Measurements from ENCODE around the gene LYRM9. TPM values are rescaled to one million over a fixed set of nuclear protein-coding genes. Genes with fewer than 3 reads are reported as not detected.
"Not testable (repeated sequence)": the region's sequence is repeated elsewhere in the genome, so short reads cannot be mapped to it uniquely, and the experiment has no call there.

Gene LYRM9
- total and polyA plus RNA-seq, 2 of the 8 experiments (the other 6 are each of a cell fraction or from before 2014, with no cell fraction given), result 4.3 to 5.2 TPM

DNA sequence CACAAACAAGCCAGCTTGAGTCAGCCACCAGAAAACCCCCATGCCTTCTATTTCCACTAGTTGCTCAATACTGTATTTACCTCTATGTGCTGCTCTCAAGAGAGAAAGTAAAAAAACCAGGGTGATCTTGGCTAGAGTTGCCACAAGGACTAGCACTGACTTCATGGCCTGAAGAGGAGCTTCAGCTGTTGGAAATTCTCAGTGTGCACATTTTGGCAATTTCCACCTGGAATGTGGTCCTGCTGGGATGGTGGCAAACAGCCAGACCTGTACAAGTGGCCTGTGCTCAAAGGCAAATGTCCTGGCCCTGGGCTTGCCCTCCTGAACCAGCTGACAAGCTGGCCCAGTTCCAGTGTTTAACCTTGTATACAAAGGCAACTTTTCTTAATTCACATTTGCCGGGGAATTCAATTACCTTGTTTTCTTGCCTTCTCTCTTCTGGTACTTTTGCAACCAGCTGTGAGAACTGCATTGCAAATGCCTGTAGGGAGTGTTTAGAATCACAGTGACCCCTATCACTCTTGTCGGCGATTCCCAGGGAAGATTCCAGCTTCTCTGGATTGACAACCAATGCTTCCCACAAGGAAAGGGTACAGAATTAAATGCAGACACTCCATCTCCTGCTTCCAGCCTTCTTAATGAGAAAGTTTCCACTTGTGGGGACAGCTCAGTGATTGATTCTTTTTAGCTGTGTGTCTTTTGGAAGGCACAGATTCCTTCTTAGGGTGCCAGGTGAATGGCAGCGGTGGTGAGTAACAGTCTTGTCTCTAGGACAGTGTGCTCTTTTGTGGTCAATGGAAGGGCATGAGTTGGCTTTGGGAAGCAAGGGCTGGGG, 53.4 kb downstream of the LYRM9 start:
- H4K20me1 ChIP-seq (replicated peaks in 1 of 2; ENCODE audit: control insufficient read depth in 1 of 2, insufficient read depth in 2 of 2, low read length in 2 of 2); H3K18ac ChIP-seq (ENCODE audit: extremely low read depth, low read length); H3K23me2 ChIP-seq (ENCODE audit: low read depth, low read length); H2BK120ac ChIP-seq (replicated peaks; ENCODE audit: low read depth, low read length); H3K23ac ChIP-seq (ENCODE audit: insufficient read length); H4K8ac ChIP-seq (ENCODE audit: extremely low read depth, insufficient read depth, low read length); H3K4ac ChIP-seq (replicated peaks; ENCODE audit: insufficient read length, low read depth, low read length); H3K9me3 ChIP-seq (ENCODE audit: insufficient read depth in 2 of 2, low read depth in 1 of 2, low read length in 1 of 2); H4K5ac ChIP-seq (ENCODE audit: insufficient read length, low read depth, low read length); H2BK15ac ChIP-seq (ENCODE audit: low read length); DNase-seq (ENCODE audit: low read depth in 1 of 2, low spot score in 2 of 2); H2BK20ac ChIP-seq (ENCODE audit: low read length); H4K91ac ChIP-seq (replicated peaks; ENCODE audit: insufficient read length, low read length); H3K4me3 ChIP-seq (ENCODE audit: extremely low read depth in 1 of 4, insufficient read depth in 2 of 4, low read depth in 3 of 4, low read length in 4 of 4); H3K27me3 ChIP-seq (replicated peaks in 1 of 4; ENCODE audit: control insufficient read depth in 3 of 4, extremely low read depth in 1 of 4, insufficient read depth in 3 of 4, low read length in 3 of 4); CTCF ChIA-PET (ENCODE audit: partially characterized antibody); H2BK5ac ChIP-seq (ENCODE audit: low read depth, low read length); H3K9ac ChIP-seq (replicated peaks in 1 of 4; ENCODE audit: extremely low read depth in 1 of 4, low read depth in 3 of 4, low read length in 3 of 4); H3K56ac ChIP-seq (replicated peaks; ENCODE audit: insufficient read length, low read depth, low read length); H3K14ac ChIP-seq (ENCODE audit: insufficient read length); H2AK5ac ChIP-seq (ENCODE audit: low read depth, low read length); H3K4me1 ChIP-seq (replicated peaks in 1 of 4; ENCODE audit: control insufficient read depth in 3 of 4, insufficient read depth in 4 of 4, low read length in 3 of 4); H3K79me1 ChIP-seq (ENCODE audit: low read depth, low read length); H3K36me3 ChIP-seq (ENCODE audit: control insufficient read depth in 2 of 4, insufficient read depth in 4 of 4, low read length in 3 of 4); H3K4me2 ChIP-seq (ENCODE audit: insufficient read depth in 1 of 2, low read depth in 2 of 2, low read length in 2 of 2); POLR2A ChIA-PET (ENCODE audit: partially characterized antibody); H3K79me2 ChIP-seq (ENCODE audit: control insufficient read depth in 1 of 2, insufficient read depth in 2 of 2, low read length in 2 of 2); H2BK12ac ChIP-seq (ENCODE audit: low read depth, low read length); H3K27ac ChIP-seq (ENCODE audit: low read depth, low read length); H2AFZ ChIP-seq (ENCODE audit: low read length): not testable (repeated sequence)
- peak; percentile 93 for FAIRE-seq
- 77% methylated on average over 1 of the region's 4 CpGs; no CpG with 5 or more reads in 1 of the 2 experiments for WGBS, 2 experiments (ENCODE audit: extremely low coverage in 1 of 2, insufficient coverage in 1 of 2, insufficient read length in 1 of 2, insufficient replicate concordance in 2 of 2, low coverage in 1 of 2, low lambda C conversion rate in 2 of 2, missing lambda C conversion rate in 1 of 2)

DNA sequence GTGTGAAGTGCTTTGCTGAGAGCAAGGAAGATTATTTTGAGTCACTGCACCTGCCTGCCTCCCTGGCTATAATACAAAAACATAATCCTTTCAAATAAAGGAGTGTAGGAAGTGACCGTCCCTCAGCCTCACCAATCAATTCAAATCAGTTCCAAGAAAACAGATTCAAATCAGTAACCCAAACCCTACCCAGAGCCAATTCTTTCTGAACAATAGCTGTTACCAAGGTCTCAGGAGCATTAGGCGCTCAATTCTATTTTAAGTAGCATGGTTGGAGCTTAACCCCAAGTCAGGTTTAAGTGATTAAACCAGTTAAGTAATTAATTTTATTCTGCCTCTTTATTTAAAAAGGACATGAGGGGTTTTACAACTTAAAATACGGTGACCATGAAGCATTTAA, 54.6 kb downstream of the LYRM9 start:
- H3K79me1 ChIP-seq (ENCODE audit: low read depth, low read length); FAIRE-seq; CTCF ChIA-PET (ENCODE audit: partially characterized antibody): not testable (repeated sequence)

More for the DNA sequence above, 54.6 kb downstream of the LYRM9 start:
- H4K8ac ChIP-seq (ENCODE audit: extremely low read depth, insufficient read depth, low read length); H3K9me3 ChIP-seq (ENCODE audit: insufficient read depth in 2 of 2, low read depth in 1 of 2, low read length in 1 of 2); H3K4ac ChIP-seq (replicated peaks; ENCODE audit: insufficient read length, low read depth, low read length); H2BK15ac ChIP-seq (ENCODE audit: low read length); H2BK12ac ChIP-seq (ENCODE audit: low read depth, low read length); POLR2A ChIA-PET (ENCODE audit: partially characterized antibody); H3K79me2 ChIP-seq (ENCODE audit: control insufficient read depth in 1 of 2, insufficient read depth in 2 of 2, low read length in 2 of 2); H3K18ac ChIP-seq (ENCODE audit: extremely low read depth, low read length); DNase-seq (ENCODE audit: low read depth in 1 of 2, low spot score in 2 of 2); H3K23me2 ChIP-seq (ENCODE audit: low read depth, low read length); H3K9ac ChIP-seq (replicated peaks in 1 of 4; ENCODE audit: extremely low read depth in 1 of 4, low read depth in 3 of 4, low read length in 3 of 4); H4K91ac ChIP-seq (replicated peaks; ENCODE audit: insufficient read length, low read length); H3K4me2 ChIP-seq (ENCODE audit: insufficient read depth in 1 of 2, low read depth in 2 of 2, low read length in 2 of 2); H3K23ac ChIP-seq (ENCODE audit: insufficient read length); H4K5ac ChIP-seq (ENCODE audit: insufficient read length, low read depth, low read length); H3K27ac ChIP-seq (ENCODE audit: low read depth, low read length); H3K27me3 ChIP-seq (replicated peaks in 1 of 4; ENCODE audit: control insufficient read depth in 3 of 4, extremely low read depth in 1 of 4, insufficient read depth in 3 of 4, low read length in 3 of 4); H3K56ac ChIP-seq (replicated peaks; ENCODE audit: insufficient read length, low read depth, low read length); H3K4me1 ChIP-seq (replicated peaks in 1 of 4; ENCODE audit: control insufficient read depth in 3 of 4, insufficient read depth in 4 of 4, low read length in 3 of 4); H4K20me1 ChIP-seq (replicated peaks in 1 of 2; ENCODE audit: control insufficient read depth in 1 of 2, insufficient read depth in 2 of 2, low read length in 2 of 2); H2BK20ac ChIP-seq (ENCODE audit: low read length); H2BK5ac ChIP-seq (ENCODE audit: low read depth, low read length); H2AK5ac ChIP-seq (ENCODE audit: low read depth, low read length); H3K14ac ChIP-seq (ENCODE audit: insufficient read length); H3K4me3 ChIP-seq (ENCODE audit: extremely low read depth in 1 of 4, insufficient read depth in 2 of 4, low read depth in 3 of 4, low read length in 4 of 4); H2AFZ ChIP-seq (ENCODE audit: low read length); H2BK120ac ChIP-seq (replicated peaks; ENCODE audit: low read depth, low read length); H3K36me3 ChIP-seq (ENCODE audit: control insufficient read depth in 2 of 4, insufficient read depth in 4 of 4, low read length in 3 of 4): not testable (repeated sequence)
- 92% methylated on average over 2 of the region's 3 CpGs; no CpG with 5 or more reads in 1 of the 2 experiments for WGBS, 2 experiments (ENCODE audit: extremely low coverage in 1 of 2, insufficient coverage in 1 of 2, insufficient read length in 1 of 2, insufficient replicate concordance in 2 of 2, low coverage in 1 of 2, low lambda C conversion rate in 2 of 2, missing lambda C conversion rate in 1 of 2)

All from H1 (cell line).